H1 (cell line): Measurements from ENCODE around the gene CEP126. TPM values are rescaled to one million over a fixed set of nuclear protein-coding genes. Genes with fewer than 3 reads are reported as not detected.

Source experiments
- CTCF ChIA-PET: fragments of 300-600 bp; sonication (Branson Sonifier 250); formaldehyde crosslinking; loops from one replicate; lab custom pipeline; 2021; ENCODE audit not compliant: partially characterized antibody; lab: Charles Lee
- POLR2A ChIA-PET: fragments of 300-600 bp; sonication (Branson Sonifier 250); formaldehyde crosslinking; loops from one replicate; lab custom pipeline; 2021; ENCODE audit warnings: inconsistent platforms; ENCODE audit not compliant: partially characterized antibody; lab: Charles Lee
- DNase-seq, 2 experiments: peaks; one replicate each; pipeline versions ENCODE4 v3.0.0 to v3.0.0-alpha.2; 2010 to 2022; ENCODE audit warnings: low spot score in 2 of 2, low read depth in 1 of 2, mixed read lengths in 1 of 2
- FAIRE-seq: peaks from 2 replicates; lab custom pipeline; 2011; peaks lifted over from hg19 to GRCh38; lab: Jason Lieb, UNC
- H2AFZ ChIP-seq: 2 replicates; pipeline ENCODE4 v1.8.1; 2012; ENCODE audit warnings: low read length, inconsistent platforms
- H2AK5ac ChIP-seq: 2 replicates; pipeline ENCODE4 v1.6.1; 2013; ENCODE audit warnings: low read depth, low read length
- H2BK120ac ChIP-seq: replicated peaks from 2 replicates; pipeline ENCODE3; 2013; ENCODE audit warnings: low read depth, low read length, inconsistent platforms
- H2BK12ac ChIP-seq: 2 replicates; pipeline ENCODE4 v1.6.1; 2013; ENCODE audit warnings: low read depth, low read length
- H2BK15ac ChIP-seq: 2 replicates; pipeline ENCODE4 v1.6.1; 2013; ENCODE audit warnings: low read length
- H2BK20ac ChIP-seq: 2 replicates; pipeline ENCODE4 v1.6.1; 2013; ENCODE audit warnings: low read length
- H2BK5ac ChIP-seq: 2 replicates; pipeline ENCODE4 v1.6.1; 2013; ENCODE audit warnings: low read depth, low read length
- H3K14ac ChIP-seq: 2 replicates; pipeline ENCODE4 v1.6.1; 2013; ENCODE audit warnings: inconsistent platforms; ENCODE audit not compliant: insufficient read length
- H3K18ac ChIP-seq: 2 replicates; pipeline ENCODE4 v1.6.1; 2013; ENCODE audit warnings: low read length; ENCODE audit errors: extremely low read depth
- H3K23ac ChIP-seq: 2 replicates; pipeline ENCODE4 v1.6.1; 2013; ENCODE audit warnings: inconsistent platforms; ENCODE audit not compliant: insufficient read length
- H3K23me2 ChIP-seq: 2 replicates; pipeline ENCODE4 v1.6.1; 2013; ENCODE audit warnings: low read depth, low read length
- H3K27ac ChIP-seq: 2 replicates; pipeline ENCODE4 v1.6.1; 2011; ENCODE audit warnings: low read depth, low read length, inconsistent platforms
- H3K27me3 ChIP-seq, 4 experiments: replicated peaks in 1 of 4; 1 replicate in 1 of 4; 2 replicates in 3 of 4; pipeline versions ENCODE4 v1.6.1 to v1.8.1; 2011 to 2013; ENCODE audit warnings: low read length in 3 of 4, mild to moderate bottlenecking in 3 of 4, inconsistent platforms in 2 of 4, mixed read lengths in 2 of 4, moderate library complexity in 1 of 4; ENCODE audit not compliant: control insufficient read depth in 3 of 4, insufficient read depth in 3 of 4; ENCODE audit errors: extremely low read depth in 1 of 4
- H3K36me3 ChIP-seq, 4 experiments: 2 replicates each; pipeline versions ENCODE4 v1.6.1 to v1.8.1; 2011 to 2013; ENCODE audit warnings: mild to moderate bottlenecking in 4 of 4, low read length in 3 of 4, moderate library complexity in 2 of 4, control low read depth in 1 of 4, inconsistent platforms in 1 of 4; ENCODE audit not compliant: insufficient read depth in 4 of 4, control insufficient read depth in 2 of 4
- H3K4ac ChIP-seq: replicated peaks from 2 replicates; pipeline ENCODE3; 2013; ENCODE audit warnings: low read length, low read depth, mixed read lengths, inconsistent platforms; ENCODE audit not compliant: insufficient read length
- H3K4me1 ChIP-seq, 4 experiments: replicated peaks in 1 of 4; 1 replicate in 1 of 4; 2 replicates in 3 of 4; pipeline versions ENCODE4 v1.6.1 to v1.8.1; 2011 to 2013; ENCODE audit warnings: low read length in 3 of 4, inconsistent platforms in 2 of 4, mixed read lengths in 1 of 4; ENCODE audit not compliant: insufficient read depth in 4 of 4, control insufficient read depth in 3 of 4
- H3K4me2 ChIP-seq, 2 experiments: 2 replicates each; pipeline versions ENCODE4 v1.6.1 to v1.8.1; 2011 to 2013; ENCODE audit warnings: low read depth in 2 of 2, low read length in 2 of 2, control low read depth in 1 of 2, inconsistent platforms in 1 of 2, mild to moderate bottlenecking in 1 of 2; ENCODE audit not compliant: insufficient read depth in 1 of 2
- H3K4me3 ChIP-seq, 4 experiments: fragments of 200-600, 300-600 bp in 1 of 4; sonication (generic), shearing (Covaris generic), sonication (Bioruptor Twin) in 1 of 4; 2 replicates each; pipeline versions ENCODE4 v1.5.1 to v1.8.1; 2011 to 2016; ENCODE audit warnings: low read length in 4 of 4, low read depth in 3 of 4, control low read depth in 2 of 4, inconsistent platforms in 2 of 4, mild to moderate bottlenecking in 2 of 4, mixed read lengths in 1 of 4, moderate library complexity in 1 of 4; ENCODE audit not compliant: insufficient read depth in 2 of 4; ENCODE audit errors: extremely low read depth in 1 of 4
- H3K56ac ChIP-seq: replicated peaks from 2 replicates; pipeline ENCODE3; 2013; ENCODE audit warnings: low read depth, mild to moderate bottlenecking, mixed read lengths, low read length, inconsistent platforms; ENCODE audit not compliant: insufficient read length
- H3K79me1 ChIP-seq: 2 replicates; pipeline ENCODE4 v1.6.1; 2013; ENCODE audit warnings: low read depth, low read length, control low read depth
- H3K79me2 ChIP-seq, 2 experiments: 2 replicates each; pipeline versions ENCODE4 v1.6.1 to v1.8.1; 2012 to 2013; ENCODE audit warnings: low read length in 2 of 2, mild to moderate bottlenecking in 2 of 2, inconsistent platforms in 1 of 2; ENCODE audit not compliant: insufficient read depth in 2 of 2, control insufficient read depth in 1 of 2
- H3K9ac ChIP-seq, 4 experiments: replicated peaks in 1 of 4; 1 replicate in 1 of 4; 2 replicates in 3 of 4; pipeline versions ENCODE4 v1.6.1 to v1.8.1; 2011 to 2013; ENCODE audit warnings: low read depth in 3 of 4, low read length in 3 of 4, control low read depth in 2 of 4, mild to moderate bottlenecking in 2 of 4, moderate library complexity in 2 of 4, inconsistent platforms in 1 of 4; ENCODE audit errors: extremely low read depth in 1 of 4
- H3K9me3 ChIP-seq, 2 experiments: 2 replicates each; pipeline versions ENCODE4 v1.6.1 to v1.8.1; 2012 to 2013; ENCODE audit warnings: mild to moderate bottlenecking in 2 of 2, moderate library complexity in 2 of 2, control low read depth in 1 of 2, inconsistent platforms in 1 of 2, low read depth in 1 of 2, low read length in 1 of 2, mixed read lengths in 1 of 2; ENCODE audit not compliant: insufficient read depth in 2 of 2
- H4K20me1 ChIP-seq, 2 experiments: replicated peaks in 1 of 2; 2 replicates each; pipeline versions ENCODE3 to v1.8.1; 2011 to 2013; ENCODE audit warnings: inconsistent platforms in 2 of 2, low read length in 2 of 2, mild to moderate bottlenecking in 1 of 2; ENCODE audit not compliant: insufficient read depth in 2 of 2, control insufficient read depth in 1 of 2
- H4K5ac ChIP-seq: 2 replicates; pipeline ENCODE4 v1.6.1; 2013; ENCODE audit warnings: low read length, low read depth, mixed read lengths, inconsistent platforms; ENCODE audit not compliant: insufficient read length
- H4K8ac ChIP-seq: 2 replicates; pipeline ENCODE4 v1.8.0; 2013; ENCODE audit warnings: mild to moderate bottlenecking, moderate library complexity, low read length, inconsistent platforms; ENCODE audit not compliant: insufficient read depth; ENCODE audit errors: extremely low read depth
- H4K91ac ChIP-seq: replicated peaks from 2 replicates; pipeline ENCODE3; 2013; ENCODE audit warnings: low read length, mixed read lengths, inconsistent platforms; ENCODE audit not compliant: insufficient read length
- BRCA1 ChIP-seq: IDR thresholded peaks from 2 replicates; pipeline ENCODE4 v1.6.1; 2012; ENCODE audit warnings: low read depth, low read length, improper control_type of control experiment
- CHD1 ChIP-seq: IDR thresholded peaks from 2 replicates; pipeline ENCODE4 v1.6.1; 2012; ENCODE audit warnings: low read depth, low read length, improper control_type of control experiment
- EP300 ChIP-seq, 2 experiments: IDR thresholded peaks; 1 replicate in 1 of 2; 2 replicates in 1 of 2; pipeline ENCODE4 v1.6.1; 2011 to 2012; ENCODE audit warnings: low read depth in 2 of 2, low read length in 2 of 2, mild to moderate bottlenecking in 2 of 2, borderline replicate concordance in 1 of 2, inconsistent platforms in 1 of 2, moderate library complexity in 1 of 2
- HDAC2 ChIP-seq, 2 experiments: fragments of 300-600 bp in 1 of 2; sonication (generic) in 1 of 2; IDR thresholded peaks; 2 replicates each; pipeline ENCODE4 v1.6.1; 2011 to 2012; ENCODE audit warnings: low read depth in 2 of 2, low read length in 2 of 2, mild to moderate bottlenecking in 2 of 2, moderate library complexity in 2 of 2, borderline replicate concordance in 1 of 2, inconsistent platforms in 1 of 2
- JUND ChIP-seq: IDR thresholded peaks from 2 replicates; pipeline ENCODE4 v1.6.1; 2011; ENCODE audit warnings: mild to moderate bottlenecking, improper control_type of control experiment, low read length
- KDM5A ChIP-seq: fragments of 200-600 bp; IDR thresholded peaks from 2 replicates; pipeline ENCODE4 v1.7.1; 2012; ENCODE audit warnings: mild to moderate bottlenecking, low read length, inconsistent platforms, mixed read lengths
- MAFK ChIP-seq: IDR thresholded peaks from 2 replicates; pipeline ENCODE4 v1.6.1; 2012; ENCODE audit warnings: low read depth, mild to moderate bottlenecking, improper control_type of control experiment, low read length
- RNF2 ChIP-seq: fragments of 200-900, 300-1000 bp; sonication (generic); IDR thresholded peaks from 2 replicates; pipeline ENCODE4 v1.7.1; 2016; ENCODE audit warnings: borderline replicate concordance, low read depth, mild to moderate bottlenecking, antibody characterized with exemption, low read length; ENCODE audit not compliant: poor library complexity, severe bottlenecking; ENCODE audit errors: missing control alignments
- SAP30 ChIP-seq: fragments of 300-600 bp; sonication (generic); IDR thresholded peaks from 2 replicates; pipeline ENCODE4 v1.7.1; 2012; ENCODE audit warnings: low read length, moderate library complexity, mild to moderate bottlenecking, inconsistent platforms; ENCODE audit not compliant: insufficient read depth, insufficient replicate concordance
- TAF1 ChIP-seq: IDR thresholded peaks from 2 replicates; pipeline ENCODE4 v1.6.1; 2011; ENCODE audit warnings: mild to moderate bottlenecking, low read depth, low read length
- USF2 ChIP-seq: IDR thresholded peaks from 2 replicates; pipeline ENCODE4 v1.6.1; 2011; ENCODE audit warnings: low read length, improper control_type of control experiment
- WGBS, 2 experiments: shearing (Covaris generic) in 1 of 2; methylation state at CpG; one replicate each; pipeline versions ENCODE4 v1.1.6 to v1.1.7; 2013 to 2015; ENCODE audit warnings: low lambda C conversion rate in 2 of 2, mixed read lengths in 2 of 2, inconsistent platforms in 1 of 2, low coverage in 1 of 2, missing lambda C conversion rate in 1 of 2; ENCODE audit not compliant: insufficient replicate concordance in 2 of 2, insufficient coverage in 1 of 2, insufficient read length in 1 of 2; ENCODE audit errors: extremely low coverage in 1 of 2, missing lambda C conversion rate in 1 of 2; 5-methylcytosine and 5-hydroxymethylcytosine counted together
- polyA plus RNA-seq, 7 experiments: library from polyadenylated mRNA; depleted of rRNA in 3 of 7; stranded (reverse) in 5 of 7; unstranded in 2 of 7; fragments of >200 nt in 5 of 7; fragments of 200-250 nt in 2 of 7; gene quantifications; 1 replicate in 5 of 7; 2 replicates in 1 of 7; 4 replicates in 1 of 7; pipeline versions ENCODE4 v1.2.1 to v1.2.3, GENCODE V29; 2011 to 2013; ENCODE audit warnings: missing spikeins in 2 of 7, mixed read lengths in 2 of 7
- total RNA-seq: library from RNA; stranded (reverse); fragmentation: NEBNext Ultra II Directional; extraction: Animal tissue kit (Norgen Biotek cat#: 25700); gene quantifications from 2 replicates; pipeline ENCODE4 v1.2.1, GENCODE V29; 2021
- TF ChIP-seq, protein P1 (sequence below): IDR thresholded peaks from 2 replicates; pipeline ENCODE4 v1.6.1; 2012; ENCODE audit warnings: inconsistent platforms

The CEP126 gene
- total and polyA plus RNA-seq, 2 of the 8 experiments (the other 6 are each of a cell fraction or from before 2014, with no cell fraction given): 0.76 to 1.9 TPM

DNA sequence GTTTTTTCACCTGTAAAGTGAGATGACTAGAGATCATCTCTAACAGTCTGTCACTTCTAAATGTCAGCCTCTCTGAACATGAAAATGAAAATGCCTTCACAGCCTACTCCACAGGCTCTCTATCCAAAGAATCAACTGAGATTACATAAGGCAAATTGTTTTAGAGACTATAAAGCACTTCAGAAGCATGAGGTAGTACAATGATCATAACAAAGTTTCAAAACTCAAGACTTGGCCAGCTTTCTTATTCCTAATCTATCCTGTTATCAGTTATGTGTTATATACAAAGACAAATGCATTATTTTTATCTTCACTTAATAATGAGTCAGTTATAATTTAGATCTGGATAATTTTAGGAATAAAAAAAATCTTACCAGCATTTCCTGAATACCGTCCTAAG lies 20.3 kb upstream of the CEP126 start:
- ChIA-PET POLR2A (no interaction called here), CTCF (interaction anchor here (1.4 kb wide), 1 partner anchor 16 kb away, joined by 3 read pairs; no protein-coding TSS in a partner anchor)
- Histone ChIP-seq H2BK15ac (no peak overlapping the region), H4K20me1 (no peaks in the 10 kb centered on the region), H4K5ac (no peak overlapping the region), H3K18ac (no peak overlapping the region), H3K14ac (no peak overlapping the region), H3K4ac (no peak overlapping the region), H2BK12ac (no peak overlapping the region), H3K27ac (no peak overlapping the region), H3K79me1 (no peaks in the 10 kb centered on the region), H2BK5ac (no peak overlapping the region), H2AK5ac (no peak overlapping the region), H3K9ac (no peak overlapping the region), H3K27me3 (no peaks in the 10 kb centered on the region), H3K79me2 (no peaks in the 10 kb centered on the region), H3K4me1 (no peaks in the 10 kb centered on the region), H3K56ac (no peak overlapping the region), H3K23ac (no peak overlapping the region), H2BK120ac (no peak overlapping the region), H2BK20ac (no peak overlapping the region), H3K4me3 (no peak overlapping the region), H4K8ac (no peak overlapping the region), H3K9me3 (no peaks in the 10 kb centered on the region), H3K4me2 (no peak overlapping the region), H3K36me3 (no peaks in the 10 kb centered on the region), H4K91ac (no peak overlapping the region), H3K23me2 (no peaks in the 10 kb centered on the region), H2AFZ (no peak overlapping the region)
- 86% methylated on average over 1 of the region's 1 CpG; no CpG with 5 or more reads in 1 of the 2 experiments for WGBS, 2 experiments
- DNase-seq (no peak), FAIRE-seq (no peak)
- no peak for TF ChIP-seq EP300 (IDR thresholded peaks at IDR 0.05; ENCODE audit: borderline replicate concordance in 1 of 2, low read depth in 2 of 2, low read length in 2 of 2)
- TF ChIP-seq, protein P1, sequence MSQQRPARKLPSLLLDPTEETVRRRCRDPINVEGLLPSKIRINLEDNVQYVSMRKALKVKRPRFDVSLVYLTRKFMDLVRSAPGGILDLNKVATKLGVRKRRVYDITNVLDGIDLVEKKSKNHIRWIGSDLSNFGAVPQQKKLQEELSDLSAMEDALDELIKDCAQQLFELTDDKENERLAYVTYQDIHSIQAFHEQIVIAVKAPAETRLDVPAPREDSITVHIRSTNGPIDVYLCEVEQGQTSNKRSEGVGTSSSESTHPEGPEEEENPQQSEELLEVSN: no peak
- no peak for TF ChIP-seq HDAC2 (IDR thresholded peaks at IDR 0.05; ENCODE audit: borderline replicate concordance in 1 of 2, low read depth in 2 of 2, low read length in 2 of 2)
- no peak for TF ChIP-seq JUND
- no peak for TF ChIP-seq BRCA1
- TF ChIP-seq CHD1: no peak
- no peak for TF ChIP-seq USF2
- TF ChIP-seq MAFK: no peak
- TF ChIP-seq SAP30: no peak
- TF ChIP-seq TAF1: no peak
- TF ChIP-seq RNF2: no peak
- TF ChIP-seq KDM5A: no peak
